Keratinocyte (primary cell): ENCODE data around the gene GNAL. TPM values are rescaled to one million over a fixed set of nuclear protein-coding genes. Genes with fewer than 3 reads are reported as not detected.
"Not testable (repeated sequence)": the region's sequence is repeated elsewhere in the genome, so short reads cannot be mapped to it uniquely, and the experiment has no call there.

Experiments
- DNase-seq: peaks from one replicate; pipeline ENCODE4 v3.0.0-alpha.2; 2011; ENCODE audit warnings: low read depth, missing footprints, low spot score
- FAIRE-seq: peaks from 2 replicates; lab custom pipeline; 2011; peaks lifted over from hg19 to GRCh38; lab: Jason Lieb, UNC
- H2AFZ ChIP-seq: 2 replicates; pipeline ENCODE4 v1.6.0; 2012; ENCODE audit warnings: low read length, control low read depth, inconsistent platforms; ENCODE audit not compliant: control insufficient read depth
- H3K27ac ChIP-seq: 2 replicates; pipeline ENCODE4 v1.5.1; 2011; ENCODE audit warnings: low read length; ENCODE audit not compliant: control insufficient read depth, insufficient read depth
- H3K27me3 ChIP-seq: 3 replicates; pipeline ENCODE4 v1.6.0; 2011; ENCODE audit warnings: low read length; ENCODE audit not compliant: control insufficient read depth, insufficient read depth; ENCODE audit errors: extremely low read depth
- H3K36me3 ChIP-seq, 2 experiments: 2 replicates in 1 of 2; 3 replicates in 1 of 2; pipeline ENCODE4 v1.5.1; 2011; ENCODE audit warnings: low read length in 2 of 2, mild to moderate bottlenecking in 1 of 2; ENCODE audit not compliant: control insufficient read depth in 2 of 2, insufficient read depth in 2 of 2; ENCODE audit errors: extremely low read depth in 1 of 2
- H3K4me1 ChIP-seq: 3 replicates; pipeline ENCODE4 v1.5.1; 2011; ENCODE audit warnings: low read length; ENCODE audit not compliant: control insufficient read depth, insufficient read depth; ENCODE audit errors: extremely low read depth
- H3K4me2 ChIP-seq: 3 replicates; pipeline ENCODE4 v1.6.0; 2011; ENCODE audit warnings: low read depth, low read length; ENCODE audit not compliant: control insufficient read depth, insufficient read depth; ENCODE audit errors: extremely low read depth
- H3K4me3 ChIP-seq, 3 experiments: fragments of 200-600 bp in 1 of 3; sonication (generic) in 1 of 3; 2 replicates in 2 of 3; 3 replicates in 1 of 3; pipeline ENCODE4 v1.5.1; 2011 to 2016; ENCODE audit warnings: low read length in 3 of 3, mild to moderate bottlenecking in 3 of 3, control low read depth in 2 of 3, inconsistent platforms in 1 of 3, low read depth in 1 of 3, mixed read lengths in 1 of 3, mixed run types in 1 of 3, moderate library complexity in 1 of 3; ENCODE audit not compliant: control insufficient read depth in 2 of 3, insufficient read depth in 2 of 3; ENCODE audit errors: extremely low read depth in 1 of 3
- H3K79me2 ChIP-seq: 2 replicates; pipeline ENCODE4 v1.6.0; 2012; ENCODE audit warnings: low read length; ENCODE audit not compliant: control insufficient read depth, insufficient read depth
- H3K9ac ChIP-seq: 3 replicates; pipeline ENCODE4 v1.6.0; 2011; ENCODE audit warnings: low read length; ENCODE audit not compliant: control insufficient read depth, insufficient read depth; ENCODE audit errors: extremely low read depth
- H3K9me1 ChIP-seq: 3 replicates; pipeline ENCODE4 v1.6.0; 2011; ENCODE audit warnings: low read length; ENCODE audit not compliant: control insufficient read depth, insufficient read depth; ENCODE audit errors: extremely low read depth
- H3K9me3 ChIP-seq: 2 replicates; pipeline ENCODE4 v1.5.1; 2012; ENCODE audit warnings: low read depth, low read length; ENCODE audit not compliant: control insufficient read depth
- H4K20me1 ChIP-seq: 3 replicates; pipeline ENCODE4 v1.6.0; 2011; ENCODE audit warnings: low read length; ENCODE audit not compliant: control insufficient read depth, insufficient read depth; ENCODE audit errors: extremely low read depth
- CTCF ChIP-seq, 3 experiments: IDR thresholded peaks in 1 of 3; conservative IDR thresholded peaks in 1 of 3; optimal IDR thresholded peaks in 1 of 3; 2 replicates in 2 of 3; 3 replicates in 1 of 3; pipeline versions ENCODE3 to v1.5.1; 2011; ENCODE audit warnings: low read length in 3 of 3, mild to moderate bottlenecking in 3 of 3, moderate library complexity in 2 of 3, control low read depth in 1 of 3, inconsistent platforms in 1 of 3; ENCODE audit not compliant: insufficient read depth in 2 of 3; ENCODE audit errors: extremely low read depth in 1 of 3
- EZH2 ChIP-seq: IDR thresholded peaks from one replicate; pipeline ENCODE4 v1.6.1; 2012; ENCODE audit warnings: inconsistent platforms, mild to moderate bottlenecking, low read length, moderate library complexity
- dilution Hi-C: fragments of 300-500 bp; cut with MboI; formaldehyde crosslinking; loops from one replicate; pipeline ENCODE4 v1.7.0; 2020; ENCODE audit warnings: low sequenced_read_pairs; ENCODE audit not compliant: extremely low pct_ligation_motif_present
- polyA plus RNA-seq, 5 experiments: library from polyadenylated mRNA; depleted of rRNA in 3 of 5; stranded (reverse) in 3 of 5; stranded (forward) in 1 of 5; unstranded in 1 of 5; fragments of >200 nt; gene quantifications; 1 replicate in 1 of 5; 2 replicates in 3 of 5; 3 replicates in 1 of 5; pipeline versions ENCODE4 v1.2.1 to v1.2.3, GENCODE V29; 2011 to 2012; ENCODE audit warnings: missing spikeins in 2 of 5, low read depth in 1 of 5, low replicate concordance in 1 of 5

The GNAL gene
- polyA plus RNA-seq, 1 donor (not counting 4 experiments of a cell fraction or from before 2014, with no cell fraction given), result 30.0 TPM

- H3K27me3 ChIP-seq, result no peaks in the 10 kb centered on the region
- DNase-seq, result no peak
- H3K4me3 ChIP-seq, result no peak overlapping the region
- TF ChIP-seq CTCF (optimal IDR thresholded peaks at IDR 0.05 in 1 of 3, IDR thresholded peaks at IDR 0.05 in 1 of 3, conservative IDR thresholded peaks at IDR 0.05 in 1 of 3; ENCODE audit: extremely low read depth in 1 of 3, insufficient read depth in 2 of 3, low read length in 3 of 3) (no peak), EZH2 (no peak)
- dilution Hi-C loops, result no loop called here
- no peak overlapping the region for H3K27ac ChIP-seq
- no peak overlapping the region for H3K4me2 ChIP-seq
- peaks cover 9% of the 10 kb centered on the region for H3K4me1 ChIP-seq
- no peaks in the 10 kb centered on the region for H4K20me1 ChIP-seq
- H3K9ac ChIP-seq, result no peak overlapping the region
- no peak overlapping the region for H2AFZ ChIP-seq
- no peaks in the 10 kb centered on the region for H3K9me1 ChIP-seq
- peaks cover 11 to 19% of the 10 kb centered on the region in 2 experiments for H3K36me3 ChIP-seq
- FAIRE-seq, result no peak
- H3K79me2 ChIP-seq, result no peaks in the 10 kb centered on the region
- H3K9me3 ChIP-seq, result no peaks in the 10 kb centered on the region
These were observed 200.2 kb downstream of the GNAL start for GRCh38 chr18:11889284-11889683.

GRCh38 chr18:11891737-11892136, 202.7 kb downstream of the GNAL start:
- H3K27ac ChIP-seq, result no peak overlapping the region
- dilution Hi-C loops, result no loop called here

GRCh38 chr18:11892438-11892837, 203.4 kb downstream of the GNAL start:
- dilution Hi-C loops, H3K36me3 ChIP-seq, H3K27me3 ChIP-seq, FAIRE-seq, H3K9me1 ChIP-seq, DNase-seq, H3K4me3 ChIP-seq, H3K9me3 ChIP-seq, H3K9ac ChIP-seq, H4K20me1 ChIP-seq, H3K27ac ChIP-seq, H2AFZ ChIP-seq, H3K79me2 ChIP-seq, H3K4me2 ChIP-seq, H3K4me1 ChIP-seq: not testable (repeated sequence)

More at GRCh38 chr18:11891737-11892136, 202.7 kb downstream of the GNAL start:
- DNase-seq, result no peak
- Histone ChIP-seq H3K9me3 (no peaks in the 10 kb centered on the region), H2AFZ (no peak overlapping the region), H3K9me1 (no peaks in the 10 kb centered on the region), H3K4me2 (no peak overlapping the region), H3K79me2 (no peaks in the 10 kb centered on the region), H4K20me1 (no peaks in the 10 kb centered on the region), H3K4me3 (no peak overlapping the region), H3K9ac (no peak overlapping the region), H3K27me3 (no peaks in the 10 kb centered on the region), H3K4me1 (peaks cover 9% of the 10 kb centered on the region), H3K36me3 (peaks cover 6 to 14% of the 10 kb centered on the region in 2 experiments)
- no peak for TF ChIP-seq EZH2
- TF ChIP-seq CTCF (optimal IDR thresholded peaks at IDR 0.05 in 1 of 3, IDR thresholded peaks at IDR 0.05 in 1 of 3, conservative IDR thresholded peaks at IDR 0.05 in 1 of 3; ENCODE audit: extremely low read depth in 1 of 3, insufficient read depth in 2 of 3, low read length in 3 of 3), result no peak
- no peak for FAIRE-seq
